Measurements from ENCODE around the gene COLEC11. TPM values are rescaled to one million over a fixed set of nuclear protein-coding genes. Genes with fewer than 3 reads are reported as not detected.

Gene COLEC11
- total RNA-seq, 1 experiment from 2014 or later: 1.3 TPM

DNA sequence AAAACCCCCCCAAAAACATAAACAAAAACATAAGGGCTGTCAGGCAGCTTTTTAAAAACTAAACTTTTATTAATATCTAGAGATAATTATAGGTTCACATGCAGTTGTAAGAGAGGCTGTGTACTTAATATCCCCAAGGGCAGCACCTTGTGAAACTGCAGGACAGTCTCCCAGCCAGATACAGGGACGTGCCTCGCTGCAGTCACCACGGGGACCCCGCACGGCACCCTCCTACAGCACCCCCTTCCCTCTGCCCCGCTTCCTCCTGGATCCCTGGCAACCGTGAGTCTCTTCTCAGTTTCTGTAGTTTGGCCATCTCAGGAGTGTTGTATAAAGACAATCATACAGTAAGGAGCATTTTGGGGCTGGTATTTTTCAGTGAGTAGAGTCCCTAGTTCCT is 6.8 kb upstream of the COLEC11 start (continued):
- TF ChIP-seq, protein P1, sequence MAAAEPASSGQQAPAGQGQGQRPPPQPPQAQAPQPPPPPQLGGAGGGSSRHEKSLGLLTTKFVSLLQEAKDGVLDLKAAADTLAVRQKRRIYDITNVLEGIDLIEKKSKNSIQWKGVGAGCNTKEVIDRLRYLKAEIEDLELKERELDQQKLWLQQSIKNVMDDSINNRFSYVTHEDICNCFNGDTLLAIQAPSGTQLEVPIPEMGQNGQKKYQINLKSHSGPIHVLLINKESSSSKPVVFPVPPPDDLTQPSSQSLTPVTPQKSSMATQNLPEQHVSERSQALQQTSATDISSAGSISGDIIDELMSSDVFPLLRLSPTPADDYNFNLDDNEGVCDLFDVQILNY (CRISPR knock-in tag; IDR thresholded peaks at IDR 0.05): no peak
- TF ChIP-seq GTF2I (CRISPR knock-in tag; conservative IDR thresholded peaks at IDR 0.05) (no peak), ZNF232 (CRISPR knock-in tag; IDR thresholded peaks at IDR 0.05) (no peak), RELA (CRISPR knock-in tag; IDR thresholded peaks at IDR 0.05; ENCODE audit: borderline replicate concordance) (no peak), JUN (CRISPR knock-in tag; IDR thresholded peaks at IDR 0.05) (no peak), NR3C1 (CRISPR knock-in tag; conservative IDR thresholded peaks at IDR 0.05; ENCODE audit: low read depth) (no peak), HMGA2 (CRISPR knock-in tag; IDR thresholded peaks at IDR 0.05) (no peak)
- TF ChIP-seq, protein P2, sequence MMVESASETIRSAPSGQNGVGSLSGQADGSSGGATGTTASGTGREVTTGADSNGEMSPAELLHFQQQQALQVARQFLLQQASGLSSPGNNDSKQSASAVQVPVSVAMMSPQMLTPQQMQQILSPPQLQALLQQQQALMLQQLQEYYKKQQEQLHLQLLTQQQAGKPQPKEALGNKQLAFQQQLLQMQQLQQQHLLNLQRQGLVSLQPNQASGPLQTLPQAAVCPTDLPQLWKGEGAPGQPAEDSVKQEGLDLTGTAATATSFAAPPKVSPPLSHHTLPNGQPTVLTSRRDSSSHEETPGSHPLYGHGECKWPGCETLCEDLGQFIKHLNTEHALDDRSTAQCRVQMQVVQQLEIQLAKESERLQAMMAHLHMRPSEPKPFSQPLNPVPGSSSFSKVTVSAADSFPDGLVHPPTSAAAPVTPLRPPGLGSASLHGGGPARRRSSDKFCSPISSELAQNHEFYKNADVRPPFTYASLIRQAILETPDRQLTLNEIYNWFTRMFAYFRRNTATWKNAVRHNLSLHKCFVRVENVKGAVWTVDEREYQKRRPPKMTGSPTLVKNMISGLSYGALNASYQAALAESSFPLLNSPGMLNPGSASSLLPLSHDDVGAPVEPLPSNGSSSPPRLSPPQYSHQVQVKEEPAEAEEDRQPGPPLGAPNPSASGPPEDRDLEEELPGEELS (CRISPR knock-in tag; IDR thresholded peaks at IDR 0.05): no peak
- TF ChIP-seq, protein P3, sequence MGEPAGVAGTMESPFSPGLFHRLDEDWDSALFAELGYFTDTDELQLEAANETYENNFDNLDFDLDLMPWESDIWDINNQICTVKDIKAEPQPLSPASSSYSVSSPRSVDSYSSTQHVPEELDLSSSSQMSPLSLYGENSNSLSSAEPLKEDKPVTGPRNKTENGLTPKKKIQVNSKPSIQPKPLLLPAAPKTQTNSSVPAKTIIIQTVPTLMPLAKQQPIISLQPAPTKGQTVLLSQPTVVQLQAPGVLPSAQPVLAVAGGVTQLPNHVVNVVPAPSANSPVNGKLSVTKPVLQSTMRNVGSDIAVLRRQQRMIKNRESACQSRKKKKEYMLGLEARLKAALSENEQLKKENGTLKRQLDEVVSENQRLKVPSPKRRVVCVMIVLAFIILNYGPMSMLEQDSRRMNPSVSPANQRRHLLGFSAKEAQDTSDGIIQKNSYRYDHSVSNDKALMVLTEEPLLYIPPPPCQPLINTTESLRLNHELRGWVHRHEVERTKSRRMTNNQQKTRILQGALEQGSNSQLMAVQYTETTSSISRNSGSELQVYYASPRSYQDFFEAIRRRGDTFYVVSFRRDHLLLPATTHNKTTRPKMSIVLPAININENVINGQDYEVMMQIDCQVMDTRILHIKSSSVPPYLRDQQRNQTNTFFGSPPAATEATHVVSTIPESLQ (CRISPR knock-in tag; IDR thresholded peaks at IDR 0.05): no peak
- TF ChIP-seq, protein P4, sequence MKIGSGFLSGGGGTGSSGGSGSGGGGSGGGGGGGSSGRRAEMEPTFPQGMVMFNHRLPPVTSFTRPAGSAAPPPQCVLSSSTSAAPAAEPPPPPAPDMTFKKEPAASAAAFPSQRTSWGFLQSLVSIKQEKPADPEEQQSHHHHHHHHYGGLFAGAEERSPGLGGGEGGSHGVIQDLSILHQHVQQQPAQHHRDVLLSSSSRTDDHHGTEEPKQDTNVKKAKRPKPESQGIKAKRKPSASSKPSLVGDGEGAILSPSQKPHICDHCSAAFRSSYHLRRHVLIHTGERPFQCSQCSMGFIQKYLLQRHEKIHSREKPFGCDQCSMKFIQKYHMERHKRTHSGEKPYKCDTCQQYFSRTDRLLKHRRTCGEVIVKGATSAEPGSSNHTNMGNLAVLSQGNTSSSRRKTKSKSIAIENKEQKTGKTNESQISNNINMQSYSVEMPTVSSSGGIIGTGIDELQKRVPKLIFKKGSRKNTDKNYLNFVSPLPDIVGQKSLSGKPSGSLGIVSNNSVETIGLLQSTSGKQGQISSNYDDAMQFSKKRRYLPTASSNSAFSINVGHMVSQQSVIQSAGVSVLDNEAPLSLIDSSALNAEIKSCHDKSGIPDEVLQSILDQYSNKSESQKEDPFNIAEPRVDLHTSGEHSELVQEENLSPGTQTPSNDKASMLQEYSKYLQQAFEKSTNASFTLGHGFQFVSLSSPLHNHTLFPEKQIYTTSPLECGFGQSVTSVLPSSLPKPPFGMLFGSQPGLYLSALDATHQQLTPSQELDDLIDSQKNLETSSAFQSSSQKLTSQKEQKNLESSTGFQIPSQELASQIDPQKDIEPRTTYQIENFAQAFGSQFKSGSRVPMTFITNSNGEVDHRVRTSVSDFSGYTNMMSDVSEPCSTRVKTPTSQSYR (CRISPR knock-in tag; IDR thresholded peaks at IDR 0.05): no peak
- TF ChIP-seq, protein P5, sequence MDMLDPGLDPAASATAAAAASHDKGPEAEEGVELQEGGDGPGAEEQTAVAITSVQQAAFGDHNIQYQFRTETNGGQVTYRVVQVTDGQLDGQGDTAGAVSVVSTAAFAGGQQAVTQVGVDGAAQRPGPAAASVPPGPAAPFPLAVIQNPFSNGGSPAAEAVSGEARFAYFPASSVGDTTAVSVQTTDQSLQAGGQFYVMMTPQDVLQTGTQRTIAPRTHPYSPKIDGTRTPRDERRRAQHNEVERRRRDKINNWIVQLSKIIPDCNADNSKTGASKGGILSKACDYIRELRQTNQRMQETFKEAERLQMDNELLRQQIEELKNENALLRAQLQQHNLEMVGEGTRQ (CRISPR knock-in tag; IDR thresholded peaks at IDR 0.05): no peak

DNA sequence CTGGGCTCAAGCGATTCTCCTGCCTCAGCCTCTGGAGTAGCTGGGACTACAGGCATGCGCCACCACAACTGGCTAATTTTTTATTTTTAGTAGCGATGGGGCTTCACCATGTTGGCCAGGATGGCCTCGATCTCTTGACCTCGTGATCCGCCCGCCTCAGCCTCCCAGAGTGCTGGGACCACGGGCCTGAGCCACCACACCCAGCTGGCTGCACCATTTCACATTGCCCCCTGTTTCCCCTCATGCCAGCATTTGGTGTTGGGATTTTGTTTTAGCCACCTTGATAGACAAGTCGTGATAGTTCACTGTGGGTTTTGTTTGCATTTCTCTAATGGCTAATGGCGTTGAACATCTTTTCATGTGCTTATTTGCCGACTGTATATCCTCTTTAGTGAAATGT is 5.8 kb upstream of the COLEC11 start:
- Mint-ChIP-seq H3K27me3 (ENCODE audit: low read depth) (no peaks in the 10 kb centered on the region; the same call in 1 of the 2 replicates), H3K9me3 (peaks cover 11% of the 10 kb centered on the region), H3K4me1 (no peaks in the 10 kb centered on the region), H3K4me3 (no peak overlapping the region), H3K27ac (no peak overlapping the region), H3K36me3 (peaks cover 28% of the 10 kb centered on the region)
- ChIA-PET POLR2A (no interaction called here), CTCF (no interaction called here)
- ATAC-seq: no peak
- no peak for DNase-seq (ENCODE audit: low spot score)
- TF ChIP-seq, protein P4 (CRISPR knock-in tag; IDR thresholded peaks at IDR 0.05): no peak
- TF ChIP-seq GTF2I (CRISPR knock-in tag; conservative IDR thresholded peaks at IDR 0.05): no peak
- TF ChIP-seq ZNF423 (CRISPR knock-in tag; IDR thresholded peaks at IDR 0.05): no peak
- TF ChIP-seq, protein P6, sequence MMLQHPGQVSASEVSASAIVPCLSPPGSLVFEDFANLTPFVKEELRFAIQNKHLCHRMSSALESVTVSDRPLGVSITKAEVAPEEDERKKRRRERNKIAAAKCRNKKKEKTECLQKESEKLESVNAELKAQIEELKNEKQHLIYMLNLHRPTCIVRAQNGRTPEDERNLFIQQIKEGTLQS (CRISPR knock-in tag; conservative IDR thresholded peaks at IDR 0.05): no peak
- TF ChIP-seq, protein P7, sequence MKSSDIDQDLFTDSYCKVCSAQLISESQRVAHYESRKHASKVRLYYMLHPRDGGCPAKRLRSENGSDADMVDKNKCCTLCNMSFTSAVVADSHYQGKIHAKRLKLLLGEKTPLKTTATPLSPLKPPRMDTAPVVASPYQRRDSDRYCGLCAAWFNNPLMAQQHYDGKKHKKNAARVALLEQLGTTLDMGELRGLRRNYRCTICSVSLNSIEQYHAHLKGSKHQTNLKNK (CRISPR knock-in tag; IDR thresholded peaks at IDR 0.05): no peak
- TF ChIP-seq FOXP1 (CRISPR knock-in tag; IDR thresholded peaks at IDR 0.05; ENCODE audit: borderline replicate concordance): no peak
- no peak for TF ChIP-seq ZNF219 (CRISPR knock-in tag; IDR thresholded peaks at IDR 0.05; ENCODE audit: borderline replicate concordance)
- TF ChIP-seq RORB (CRISPR knock-in tag; IDR thresholded peaks at IDR 0.05): no peak
- TF ChIP-seq CREB1 (CRISPR knock-in tag; IDR thresholded peaks at IDR 0.05): no peak
